Stimulated activated CD4-positive, alpha-beta T cell treated with anti-CD3 and anti-CD28 coated beads, TNF-alpha, amount 100 ng/mL, for 4 hours (primary cell): ENCODE data around the gene TMEM45A.
"Not testable (repeated sequence)": the region's sequence is repeated elsewhere in the genome, so short reads cannot be mapped to it uniquely, and the experiment has no call there.

ENCODE experiments used
- DNase-seq, 3 experiments: peaks; one replicate each; pipeline ENCODE4 v3.0.0-alpha.2; 2020; ENCODE audit warnings: low read depth in 3 of 3

Gene TMEM45A

DNA sequence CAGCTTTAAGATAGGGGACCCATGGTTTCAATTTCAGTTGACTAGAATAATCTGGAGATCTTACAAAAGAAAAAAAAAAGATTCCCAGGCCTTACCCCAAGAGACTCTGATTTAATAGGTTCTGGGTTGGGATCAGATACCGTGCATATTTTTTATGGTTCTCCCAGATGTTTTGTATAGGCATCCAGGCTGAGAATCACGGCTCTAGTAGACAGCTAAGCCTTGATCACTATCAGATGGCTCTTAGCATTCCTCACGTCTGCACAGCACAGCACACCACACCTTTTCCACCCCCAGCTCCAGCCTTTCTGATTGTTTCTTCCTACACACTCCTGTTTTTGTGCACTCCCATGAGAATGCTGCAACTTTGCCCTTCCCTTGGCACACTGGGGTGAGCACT is 40.8 kb downstream of the TMEM45A start:
- no peak for DNase-seq

DNA sequence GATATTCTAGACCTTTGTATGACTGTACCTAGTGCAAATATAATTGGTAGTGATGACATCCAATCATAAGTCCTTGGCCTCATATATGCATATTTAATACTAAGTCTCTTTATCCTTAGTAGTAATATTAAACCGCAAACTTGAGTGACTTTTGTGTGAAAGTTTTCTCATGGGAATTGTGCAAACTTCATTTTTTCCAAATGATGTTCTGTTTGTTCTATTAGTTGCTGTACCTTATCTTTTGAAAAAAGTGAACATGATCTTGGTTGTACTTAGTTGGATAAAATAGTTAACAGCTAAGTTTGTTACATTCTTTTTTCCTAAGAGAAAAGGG is 43.2 kb downstream of the TMEM45A start:
- DNase-seq, result no peak

DNA sequence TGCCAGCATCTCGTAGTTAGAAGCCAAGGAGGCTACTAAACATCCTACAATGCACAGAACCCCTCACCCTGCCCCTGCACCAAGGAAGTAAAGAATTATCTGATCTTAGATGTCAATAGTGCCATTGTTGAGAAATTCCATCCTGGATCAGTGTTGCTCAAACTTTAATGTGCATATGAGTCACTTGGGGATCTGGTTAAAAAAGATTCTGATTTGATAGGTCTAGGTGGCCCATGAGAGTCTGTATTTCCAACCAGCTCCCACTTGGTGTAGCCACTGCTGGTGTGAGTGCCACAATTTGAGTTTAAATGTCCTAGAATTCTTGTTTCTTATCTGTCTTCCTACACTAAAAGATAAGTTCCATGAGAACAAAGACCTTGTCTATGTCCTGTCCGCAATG is 43.7 kb downstream of the TMEM45A start:
- DNase-seq, result no peak

DNA sequence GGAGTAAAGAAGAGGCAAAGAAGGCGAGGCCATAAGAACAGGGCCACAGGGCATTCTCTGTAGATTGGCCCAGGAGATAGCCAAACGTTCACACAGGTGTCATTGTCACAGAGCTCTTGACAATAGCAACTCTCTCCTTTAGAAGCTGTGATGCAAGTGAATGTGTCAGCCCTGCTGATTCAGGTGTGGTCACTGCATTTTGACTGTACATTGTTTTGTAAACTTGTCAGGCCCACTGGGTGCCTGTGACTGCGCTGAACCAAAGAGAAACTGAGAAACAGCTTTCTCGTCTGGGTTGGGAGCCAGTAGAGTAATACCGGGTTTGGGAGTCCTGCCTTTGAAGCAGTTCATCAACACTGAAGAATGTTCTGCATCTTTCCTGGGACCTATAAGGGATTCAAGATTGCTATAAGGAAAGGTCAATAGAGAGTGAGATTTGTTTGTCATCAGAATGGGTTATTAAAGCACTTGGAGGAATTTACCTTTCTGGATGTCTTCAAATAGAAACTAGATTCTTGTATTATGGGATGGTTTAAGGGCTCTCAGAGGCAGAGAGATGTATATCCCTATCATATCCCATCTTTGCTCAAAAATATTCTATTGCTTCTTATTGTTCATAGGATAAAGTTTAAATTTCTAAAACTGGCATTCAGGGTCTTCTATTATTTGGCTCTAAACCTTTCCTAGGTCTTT is 45.4 kb downstream of the TMEM45A start:
- DNase-seq, result no peak

DNA sequence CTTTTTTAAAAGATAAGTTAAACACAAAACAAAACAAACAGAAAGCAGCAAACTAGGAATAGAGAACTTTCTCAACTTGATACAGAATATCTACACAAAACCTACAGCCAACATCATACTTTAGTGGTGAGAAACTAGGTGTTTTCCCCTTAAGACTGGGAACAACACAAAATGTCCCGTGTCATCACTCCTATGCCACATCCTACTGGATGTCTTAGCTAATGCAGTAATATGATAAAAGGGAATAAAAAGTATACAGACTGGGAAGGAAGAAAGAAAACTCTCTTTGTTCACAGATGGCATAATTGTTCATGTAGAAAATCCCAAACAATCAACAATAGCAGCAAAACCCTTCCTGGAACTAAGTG is 45.9 kb downstream of the TMEM45A start:
- no peak for DNase-seq

DNA sequence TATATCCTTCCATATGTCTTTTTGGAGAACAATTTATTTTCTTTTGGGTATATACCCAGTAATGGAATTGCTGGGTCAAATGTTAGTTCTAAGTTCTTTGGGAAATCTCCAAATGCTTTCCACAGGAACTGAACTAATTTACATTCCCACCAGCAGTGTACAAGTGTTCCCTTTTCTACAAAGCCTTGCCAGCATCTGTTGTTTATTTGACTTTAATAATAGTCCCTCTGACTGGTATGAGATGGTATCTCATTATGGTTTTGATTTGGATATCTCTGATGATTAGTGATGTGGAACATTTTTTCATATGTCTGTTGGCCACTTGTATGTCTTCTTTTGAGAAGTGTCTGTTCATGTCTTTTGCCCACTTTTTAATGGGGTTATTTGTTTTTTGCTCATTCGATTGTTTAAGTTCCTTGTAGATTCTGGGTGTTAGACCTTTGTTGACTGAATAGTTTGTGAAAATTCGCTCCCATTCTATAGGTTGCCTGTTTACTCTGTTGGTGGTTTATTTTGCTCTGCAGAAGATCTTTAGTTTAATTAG is 48.4 kb downstream of the TMEM45A start:
- no peak for DNase-seq

DNA sequence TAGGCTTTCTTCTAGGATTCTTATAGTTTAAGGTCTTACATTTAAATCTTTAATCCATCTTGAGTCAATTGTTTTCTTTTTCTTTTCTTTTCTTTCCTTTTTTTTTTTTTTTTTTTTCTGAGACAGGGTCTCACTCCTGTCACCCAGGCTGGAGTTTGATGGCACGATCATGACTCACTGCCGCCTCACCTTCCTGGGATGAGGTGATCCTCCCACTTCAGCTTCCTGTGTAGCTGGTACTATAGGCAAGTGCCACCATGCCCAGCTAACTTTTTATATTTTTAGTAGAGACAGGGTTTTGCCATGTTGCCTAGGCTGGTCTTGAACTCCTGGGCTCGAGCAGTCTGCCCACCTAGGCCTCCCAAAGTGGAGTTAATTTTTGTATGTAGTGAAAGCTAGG is 49.0 kb downstream of the TMEM45A start:
- DNase-seq, result not testable (repeated sequence)

DNA sequence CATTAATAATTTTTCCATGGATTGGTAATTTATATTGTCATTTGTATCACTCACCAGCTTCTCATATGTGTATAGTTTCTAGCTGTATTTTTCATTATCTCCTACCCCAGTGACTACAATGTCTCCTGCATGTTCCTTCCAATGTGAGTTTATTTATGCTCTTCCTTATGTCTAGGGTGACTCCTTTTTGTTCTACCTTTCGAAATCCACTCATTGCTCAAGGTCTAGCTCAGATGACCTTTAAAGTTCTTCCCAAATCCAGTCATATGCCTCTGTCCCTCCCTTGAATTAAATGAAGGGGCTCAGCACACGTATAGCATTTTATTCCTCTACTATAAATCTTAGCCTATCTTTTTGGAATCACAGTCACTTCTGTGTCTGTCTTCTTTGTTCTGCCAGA is 53.0 kb downstream of the TMEM45A start:
- no peak for DNase-seq

DNA sequence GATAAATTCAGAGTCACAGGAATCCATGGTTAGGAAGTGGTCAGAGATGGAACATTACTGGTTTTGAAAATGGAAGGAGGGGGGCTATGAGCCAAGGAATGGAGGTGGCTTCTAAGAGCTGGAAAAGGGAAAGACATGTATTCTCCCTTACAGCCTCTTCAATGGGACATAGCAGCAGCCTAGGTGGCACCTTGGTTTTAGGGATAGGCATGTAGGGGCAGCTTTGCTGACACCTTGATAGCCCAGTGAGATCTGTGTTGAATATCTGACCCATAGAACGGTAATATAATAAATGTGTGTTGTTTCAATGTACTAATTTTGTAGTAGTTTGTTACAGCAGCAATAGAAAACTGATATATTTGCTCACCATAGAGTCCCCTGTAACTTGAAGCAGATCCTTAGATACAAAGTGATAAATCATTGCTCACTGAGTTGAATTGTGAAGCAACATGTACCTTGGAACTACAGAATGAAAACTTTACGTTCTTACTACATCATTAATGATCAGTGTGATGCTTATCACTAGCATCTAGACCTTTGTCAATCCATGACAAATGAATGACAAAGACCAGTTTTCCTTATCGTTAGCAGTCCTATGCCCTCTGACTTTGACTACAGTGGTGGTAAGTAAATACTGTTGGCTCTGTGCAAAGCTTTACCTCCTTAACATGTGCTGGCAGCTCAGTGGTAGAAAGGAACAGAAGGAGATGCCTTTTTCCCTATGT is 53.8 kb downstream of the TMEM45A start:
- no peak for DNase-seq

DNA sequence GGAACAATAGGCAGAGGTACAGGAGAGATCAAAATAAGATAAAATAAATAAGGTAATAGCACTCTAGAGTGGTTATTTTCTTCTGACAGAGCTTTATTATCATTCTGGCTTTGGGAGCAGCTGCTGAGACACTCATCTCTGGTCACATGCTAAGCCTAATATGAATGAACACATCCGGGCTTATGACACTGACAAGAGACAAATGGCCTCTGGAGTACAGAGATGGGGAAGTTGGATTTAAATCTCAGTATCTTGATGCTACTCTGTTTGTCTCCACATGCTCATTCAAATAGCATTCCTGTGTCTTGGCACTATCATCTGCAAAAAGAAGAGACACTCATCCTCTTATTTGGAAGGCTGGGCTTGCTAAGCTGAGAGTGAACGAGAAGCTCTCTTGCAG is 55.6 kb downstream of the TMEM45A start:
- no peak for DNase-seq

DNA sequence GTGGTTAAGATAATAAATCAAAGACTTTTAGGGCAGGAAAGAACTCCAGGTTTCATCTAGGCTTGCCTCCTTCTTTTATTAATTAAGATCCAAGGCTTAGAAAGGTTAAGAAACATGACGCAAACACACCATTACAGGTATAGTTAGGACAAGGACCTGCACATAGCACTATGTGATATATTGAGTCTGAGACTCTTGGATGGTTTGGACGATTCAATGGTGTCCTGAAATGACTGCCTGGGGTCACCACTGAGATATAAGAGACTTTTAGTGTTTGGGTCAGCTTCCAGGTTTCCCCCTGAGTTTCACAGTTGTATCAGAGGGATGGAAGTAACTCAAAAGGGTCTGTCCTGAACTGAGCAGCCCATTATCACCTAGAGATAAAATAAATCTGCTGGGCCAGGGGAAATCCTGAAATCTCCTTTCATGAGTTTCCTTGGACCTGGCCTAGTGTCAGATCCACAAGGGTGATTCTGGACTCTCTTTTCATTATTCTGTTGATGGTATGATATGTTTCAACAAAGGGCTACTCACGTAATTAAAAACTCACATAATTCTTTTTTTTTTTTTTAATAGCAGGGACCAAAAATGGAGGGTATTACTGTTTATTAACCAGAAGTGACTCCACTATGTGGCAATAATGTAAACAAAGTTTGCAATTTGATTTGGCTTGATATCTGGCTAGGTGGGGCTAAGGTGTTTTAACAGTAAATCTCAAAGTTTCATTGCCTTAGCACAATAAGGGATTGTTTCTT is 61.4 kb downstream of the TMEM45A start:
- DNase-seq, result no peak

DNA sequence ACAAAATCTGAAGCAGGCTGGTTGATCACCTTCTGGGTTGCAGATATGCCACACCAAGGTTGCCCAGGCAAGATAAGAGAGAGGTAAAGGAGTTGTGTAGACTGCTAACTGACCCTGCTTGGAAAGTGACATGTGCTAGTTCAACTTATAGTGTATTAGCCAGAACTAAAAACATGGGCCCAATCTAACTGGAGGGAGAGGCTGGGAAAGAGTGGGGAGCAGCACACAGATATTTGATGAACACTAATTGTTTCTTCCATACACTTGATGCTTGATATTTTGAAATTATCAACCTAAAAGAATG is 61.9 kb downstream of the TMEM45A start:
- DNase-seq, result no peak

DNA sequence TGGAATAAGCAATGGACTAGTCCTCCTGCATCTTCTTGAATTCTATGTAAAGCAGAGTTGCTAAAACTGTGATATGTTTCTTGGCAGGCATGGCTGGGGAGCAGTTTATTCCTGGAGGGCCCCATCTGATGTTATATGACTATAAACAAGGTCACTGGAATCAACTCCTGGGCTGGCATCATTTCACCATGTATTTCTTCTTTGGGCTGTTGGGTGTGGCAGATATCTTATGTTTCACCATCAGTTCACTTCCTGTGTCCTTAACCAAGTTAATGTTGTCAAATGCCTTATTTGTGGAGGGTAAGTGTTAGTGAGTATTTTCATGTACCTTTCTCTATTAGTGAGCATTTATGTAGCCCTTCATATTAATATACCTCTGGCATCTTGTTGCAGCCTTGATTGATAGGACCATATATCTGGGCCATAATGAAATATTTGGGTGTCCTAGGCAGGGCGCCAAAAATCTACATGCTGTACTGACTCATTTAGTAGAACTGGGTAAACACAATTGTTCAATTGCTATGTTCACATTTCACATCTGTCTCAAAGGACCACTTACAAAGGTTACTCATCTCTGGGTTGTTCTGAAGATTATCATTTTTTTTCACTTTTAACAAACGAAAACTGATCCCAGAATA is 64.4 kb downstream of the TMEM45A start:
- no peak for DNase-seq

DNA sequence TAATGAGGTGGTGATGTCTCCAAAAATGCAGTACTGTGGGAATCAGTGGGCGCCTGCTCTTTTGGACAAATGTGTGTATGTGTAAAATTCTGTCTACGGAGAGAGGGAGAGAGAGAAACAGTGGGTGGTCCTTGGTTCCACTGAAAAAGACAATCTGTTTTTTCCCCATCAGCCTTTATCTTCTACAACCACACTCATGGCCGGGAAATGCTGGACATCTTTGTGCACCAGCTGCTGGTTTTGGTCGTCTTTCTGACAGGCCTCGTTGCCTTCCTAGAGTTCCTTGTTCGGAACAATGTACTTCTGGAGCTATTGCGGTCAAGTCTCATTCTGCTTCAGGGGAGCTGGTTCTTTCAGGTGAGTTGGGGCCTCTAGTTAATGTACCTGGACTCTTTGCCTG is 65.8 kb downstream of the TMEM45A start:
- DNase-seq, result no peak

DNA sequence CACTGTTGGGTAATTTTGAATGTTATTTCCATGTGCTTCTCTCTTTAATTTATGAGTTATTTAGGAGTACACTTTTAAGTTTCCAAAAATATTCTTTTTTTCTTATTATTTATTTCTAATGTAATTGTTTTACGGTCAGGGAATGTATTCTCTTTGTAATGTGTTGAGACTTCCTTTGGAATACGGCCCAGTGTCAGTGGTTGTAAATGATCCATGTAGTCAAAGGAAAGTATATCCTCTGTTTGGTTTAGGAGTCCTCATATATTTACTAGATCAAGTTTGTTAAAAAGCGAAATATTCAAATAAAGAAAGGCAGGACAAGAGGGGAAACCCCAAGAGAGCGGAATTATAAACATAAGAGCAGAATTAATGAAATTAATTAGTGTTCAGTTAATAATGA is 68.0 kb downstream of the TMEM45A start:
- no peak for DNase-seq

DNA sequence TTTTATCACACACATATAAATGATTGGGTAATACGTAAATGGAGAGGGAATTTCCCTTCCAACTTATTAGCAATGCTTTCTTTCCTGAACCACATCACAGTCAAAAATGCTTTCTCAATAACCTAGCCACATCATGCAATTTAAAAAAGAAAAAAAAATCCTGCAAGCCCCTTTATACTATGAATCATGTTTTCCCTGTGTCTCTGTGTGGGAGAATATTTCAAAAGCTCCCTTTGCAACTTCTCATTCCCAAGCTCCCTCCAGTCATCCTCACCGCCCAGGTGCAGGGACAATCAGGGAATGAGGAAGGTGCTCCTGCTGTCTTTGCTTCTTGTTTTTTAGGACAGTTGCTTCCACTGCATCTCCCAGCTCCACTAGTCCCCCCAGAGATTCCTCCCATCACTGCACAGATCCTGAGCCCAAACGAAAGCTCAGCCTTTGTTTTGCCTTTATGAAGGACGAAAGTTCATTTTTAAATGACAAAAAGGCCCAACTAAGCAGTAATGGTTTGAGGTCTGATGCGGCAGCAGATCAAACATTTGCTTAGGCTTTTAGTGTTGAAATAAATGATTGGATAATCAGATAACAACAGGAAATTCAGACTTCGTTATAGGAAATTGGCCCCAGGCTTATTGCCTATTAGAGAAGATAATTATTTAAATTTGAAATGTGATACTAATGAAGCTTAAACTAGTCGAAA is 69.2 kb downstream of the TMEM45A start:
- DNase-seq, result no peak

DNA sequence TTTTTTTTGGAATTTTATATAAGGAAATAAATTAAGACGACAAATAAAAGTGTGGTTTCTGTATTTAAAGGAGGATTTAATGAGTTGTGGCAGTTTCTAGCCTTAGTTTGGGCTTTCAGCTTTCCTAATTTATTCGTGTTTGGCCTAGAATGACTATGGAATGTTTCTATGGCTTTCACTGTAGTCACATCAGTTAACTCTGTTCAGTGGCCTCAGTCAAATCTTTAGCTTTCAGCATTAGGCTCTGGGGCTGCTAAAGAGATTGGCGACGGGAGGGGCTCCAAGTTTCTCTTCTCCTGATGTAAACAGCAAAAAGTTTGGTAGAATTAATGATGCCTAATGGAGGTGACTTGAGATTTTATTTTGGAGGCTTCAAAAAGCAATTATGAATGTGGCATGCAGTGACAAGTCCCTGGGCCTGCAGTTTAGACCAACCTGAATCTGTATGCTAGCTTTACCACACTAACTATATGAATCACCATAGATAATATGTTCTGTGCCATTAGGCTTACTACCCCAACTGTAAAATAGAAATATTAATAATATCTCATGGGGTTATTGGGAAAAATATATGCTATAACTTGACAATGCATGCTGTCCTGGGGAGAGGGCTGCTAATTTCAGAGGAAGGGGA is 69.9 kb downstream of the TMEM45A start:
- DNase-seq, result no peak

DNA sequence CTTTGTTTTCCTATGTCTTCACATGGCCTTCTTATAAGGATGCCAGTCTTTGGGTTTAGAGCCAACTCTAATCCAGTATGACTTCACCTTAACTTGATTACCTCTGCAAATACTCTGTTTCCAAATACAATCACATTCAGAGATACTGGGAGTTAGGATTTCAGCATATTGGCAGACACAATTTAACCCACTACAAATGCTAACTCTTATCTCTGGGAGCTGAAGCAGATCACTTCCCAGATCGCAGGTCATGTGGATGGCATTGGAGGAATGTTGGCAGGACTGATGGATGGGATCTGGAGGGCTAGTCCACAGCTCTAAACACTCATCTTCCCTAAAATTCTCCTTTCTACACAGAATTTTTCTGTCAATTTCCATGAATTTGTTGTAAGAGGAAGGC is 70.8 kb downstream of the TMEM45A start:
- no peak for DNase-seq

DNA sequence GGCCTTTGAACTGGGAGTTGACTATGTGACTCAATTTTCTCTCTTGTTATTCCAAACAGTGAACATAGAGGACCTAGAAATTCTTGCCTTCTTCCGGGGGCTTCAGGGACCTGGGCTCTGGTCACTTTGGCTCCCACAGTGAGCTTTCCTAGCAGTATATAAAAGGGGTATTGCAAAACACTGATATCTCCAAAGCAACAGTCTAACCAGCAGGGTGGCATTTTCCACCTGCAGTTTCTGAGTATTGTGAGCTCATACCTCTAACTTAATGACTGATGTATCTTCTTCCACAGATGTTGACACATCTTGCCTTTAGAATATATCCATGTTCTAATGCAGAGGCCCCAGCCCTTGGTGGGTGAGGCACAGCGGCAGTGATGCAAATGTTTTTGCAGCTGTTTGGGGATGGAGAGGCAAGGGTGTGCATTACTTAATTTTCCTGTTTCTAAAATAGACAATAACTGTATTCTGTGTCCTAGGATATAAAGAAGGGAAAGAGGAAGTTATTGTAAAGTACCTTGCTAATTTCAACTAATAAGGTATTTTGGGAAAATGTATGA is 71.3 kb downstream of the TMEM45A start:
- no peak for DNase-seq

DNA sequence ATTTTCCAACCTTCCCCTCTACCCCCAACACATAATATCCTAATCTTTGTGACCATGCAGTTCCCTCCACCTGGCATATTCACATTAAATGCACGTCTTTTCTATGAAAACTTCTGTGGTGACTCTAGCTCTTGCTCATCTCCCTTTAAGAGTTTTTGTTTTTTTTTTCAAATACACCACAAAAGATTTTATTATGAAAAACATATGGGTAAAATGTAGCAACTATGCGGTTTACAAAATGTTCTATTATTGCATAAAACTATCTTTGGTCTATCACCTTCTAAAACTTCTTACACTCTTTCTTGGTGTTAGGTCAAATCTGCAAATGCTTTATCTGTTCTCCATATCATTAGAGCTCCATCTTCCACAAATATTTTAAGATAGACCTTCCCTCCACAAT is 78.4 kb downstream of the TMEM45A start:
- DNase-seq, result no peak

DNA sequence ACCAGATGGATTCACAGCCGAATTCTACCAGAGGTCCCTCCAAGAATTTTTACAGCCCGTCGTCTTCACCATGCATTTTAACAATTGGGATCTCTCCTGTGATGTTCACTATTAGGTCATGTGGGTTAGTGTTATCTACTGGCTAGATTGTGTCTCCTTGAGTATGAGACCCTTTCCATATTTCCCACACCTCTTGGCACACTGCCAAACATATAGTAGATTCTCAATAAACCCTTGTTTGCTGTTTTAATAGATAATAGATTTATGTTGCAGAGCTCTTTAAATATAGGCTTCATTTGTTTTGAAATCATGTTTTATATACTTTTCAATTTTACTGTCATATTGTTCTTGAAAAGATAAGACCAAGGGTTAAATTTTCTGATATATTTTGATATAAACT is 82.1 kb downstream of the TMEM45A start:
- no peak for DNase-seq
